Measurements from ENCODE around the gene MED28. TPM values are rescaled to one million over a fixed set of nuclear protein-coding genes. Genes with fewer than 3 reads are reported as not detected.

MED28 gene
- total RNA-seq, 1 donor, result 11.4 TPM

DNA sequence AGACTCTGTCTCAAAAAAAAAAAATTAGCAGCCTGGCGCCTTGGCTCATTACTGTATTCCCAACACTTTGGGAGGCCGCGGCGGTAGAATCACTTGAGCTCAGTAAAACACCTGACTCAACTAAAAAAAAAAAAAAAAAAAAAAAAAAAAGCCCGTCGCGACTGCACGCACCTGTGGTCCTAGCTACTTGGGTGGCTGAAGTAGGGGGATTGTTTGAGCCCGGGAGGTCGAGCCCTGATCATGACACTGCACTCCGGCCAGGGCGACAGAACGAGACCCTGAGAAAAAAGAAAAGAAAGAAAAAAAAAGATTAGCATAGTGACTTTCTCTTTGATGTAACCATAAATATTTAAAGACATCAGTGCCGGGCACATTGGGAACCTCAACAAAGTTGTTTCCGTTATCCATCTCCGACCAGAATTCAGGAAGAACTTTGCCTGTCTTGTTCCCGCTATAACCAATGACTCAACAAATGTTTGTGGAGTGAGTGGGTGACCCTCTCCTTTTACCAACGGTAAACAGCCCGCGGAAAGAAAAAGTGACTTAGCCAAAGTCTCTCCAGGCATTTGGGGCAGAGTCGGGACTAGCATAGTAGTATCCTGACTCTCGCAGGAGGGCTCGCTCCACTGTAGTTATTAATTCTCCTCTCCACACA lies 553 bp upstream of the MED28 start:
- peak overlapping the region; percentile 98 for H3K4me3 ChIP-seq (ENCODE audit: low read depth, low read length)
- TF ChIP-seq, protein P1, sequence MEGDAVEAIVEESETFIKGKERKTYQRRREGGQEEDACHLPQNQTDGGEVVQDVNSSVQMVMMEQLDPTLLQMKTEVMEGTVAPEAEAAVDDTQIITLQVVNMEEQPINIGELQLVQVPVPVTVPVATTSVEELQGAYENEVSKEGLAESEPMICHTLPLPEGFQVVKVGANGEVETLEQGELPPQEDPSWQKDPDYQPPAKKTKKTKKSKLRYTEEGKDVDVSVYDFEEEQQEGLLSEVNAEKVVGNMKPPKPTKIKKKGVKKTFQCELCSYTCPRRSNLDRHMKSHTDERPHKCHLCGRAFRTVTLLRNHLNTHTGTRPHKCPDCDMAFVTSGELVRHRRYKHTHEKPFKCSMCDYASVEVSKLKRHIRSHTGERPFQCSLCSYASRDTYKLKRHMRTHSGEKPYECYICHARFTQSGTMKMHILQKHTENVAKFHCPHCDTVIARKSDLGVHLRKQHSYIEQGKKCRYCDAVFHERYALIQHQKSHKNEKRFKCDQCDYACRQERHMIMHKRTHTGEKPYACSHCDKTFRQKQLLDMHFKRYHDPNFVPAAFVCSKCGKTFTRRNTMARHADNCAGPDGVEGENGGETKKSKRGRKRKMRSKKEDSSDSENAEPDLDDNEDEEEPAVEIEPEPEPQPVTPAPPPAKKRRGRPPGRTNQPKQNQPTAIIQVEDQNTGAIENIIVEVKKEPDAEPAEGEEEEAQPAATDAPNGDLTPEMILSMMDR (IDR thresholded peaks at IDR 0.05; ENCODE audit: insufficient read depth, low read length), result no peak
- DNase-seq (ENCODE audit: low read depth), result no peak

DNA sequence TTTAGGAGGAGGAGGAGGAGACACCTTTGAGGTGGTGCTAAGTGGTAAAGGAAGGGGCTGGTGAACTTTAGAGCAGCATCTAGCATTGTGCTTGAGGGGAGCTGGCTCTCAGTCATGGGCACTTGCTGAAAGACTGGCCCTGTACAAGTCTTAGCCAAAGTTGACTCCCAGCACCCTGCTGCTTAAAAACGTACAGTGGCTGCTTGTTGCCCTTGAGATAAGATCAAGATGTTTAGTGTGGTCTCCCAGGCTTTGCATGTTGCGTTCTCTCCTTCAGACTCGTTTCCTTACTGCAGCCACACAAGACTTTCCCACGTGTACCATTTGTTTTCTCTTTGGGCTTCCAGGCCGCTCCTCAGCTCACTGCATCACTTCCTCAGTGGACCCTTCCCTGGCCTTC lies 1.8 kb downstream of the MED28 start:
- TF ChIP-seq, protein P1 (IDR thresholded peaks at IDR 0.05; ENCODE audit: insufficient read depth, low read length), result no peak
- no peak for DNase-seq (ENCODE audit: low read depth)
- H3K4me3 ChIP-seq (ENCODE audit: low read depth, low read length), result peak overlapping the region; percentile 37

DNA sequence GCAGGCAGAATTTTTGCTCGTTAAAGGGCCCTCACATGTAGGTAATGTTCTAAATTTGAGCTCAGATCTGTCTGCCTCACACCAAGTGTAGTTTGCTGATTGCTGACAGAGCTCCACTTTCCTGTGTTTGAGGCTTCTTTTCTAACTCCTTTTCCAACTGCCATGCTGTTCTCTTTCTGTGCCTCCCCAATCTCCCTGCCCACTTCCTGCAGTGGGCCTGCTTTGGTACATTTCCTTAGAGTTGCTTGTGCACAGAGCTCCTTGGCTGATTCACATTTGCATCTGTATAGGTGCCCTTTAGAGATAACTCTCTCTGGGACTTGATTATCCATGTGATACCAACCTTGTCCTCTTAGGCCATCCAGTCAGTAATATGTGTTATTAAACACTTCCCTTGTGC lies 4.5 kb downstream of the MED28 start:
- TF ChIP-seq, protein P1 (IDR thresholded peaks at IDR 0.05; ENCODE audit: insufficient read depth, low read length), result no peak
- DNase-seq (ENCODE audit: low read depth), result no peak
- no peak overlapping the region for H3K4me3 ChIP-seq (ENCODE audit: low read depth, low read length)

DNA sequence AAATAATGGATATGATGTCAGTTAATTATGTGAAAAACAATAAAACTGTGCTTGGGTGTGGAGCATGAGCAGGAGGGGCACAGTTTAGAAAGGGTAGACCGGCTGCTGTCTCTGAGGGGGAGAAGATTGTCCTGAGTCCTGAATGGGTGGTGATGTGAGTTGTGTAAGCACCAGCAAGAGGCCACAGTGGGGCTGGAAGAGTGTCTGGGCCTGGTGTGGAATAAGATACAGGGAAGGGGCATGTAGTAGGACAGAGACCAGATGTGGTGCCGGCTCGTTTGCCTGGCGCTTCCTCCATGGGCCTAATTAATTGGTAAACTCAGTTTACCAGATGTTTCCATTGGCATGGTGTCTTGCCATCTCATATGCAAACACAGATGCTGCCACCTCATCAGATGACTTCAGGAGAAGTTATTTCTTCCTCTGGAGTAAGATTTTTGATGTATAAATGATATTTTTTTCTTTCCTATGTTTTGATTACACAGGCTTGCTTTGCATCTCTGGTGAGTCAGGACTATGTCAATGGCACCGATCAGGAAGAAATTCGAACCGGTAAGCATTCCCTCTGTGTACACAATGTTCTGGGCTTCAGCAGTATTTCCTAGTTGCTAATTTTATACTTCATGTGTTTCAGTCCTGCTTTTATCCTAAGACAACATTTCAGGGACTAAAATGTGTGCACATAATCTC lies 5.1 kb downstream of the MED28 start:
- no peak for DNase-seq (ENCODE audit: low read depth)

DNA sequence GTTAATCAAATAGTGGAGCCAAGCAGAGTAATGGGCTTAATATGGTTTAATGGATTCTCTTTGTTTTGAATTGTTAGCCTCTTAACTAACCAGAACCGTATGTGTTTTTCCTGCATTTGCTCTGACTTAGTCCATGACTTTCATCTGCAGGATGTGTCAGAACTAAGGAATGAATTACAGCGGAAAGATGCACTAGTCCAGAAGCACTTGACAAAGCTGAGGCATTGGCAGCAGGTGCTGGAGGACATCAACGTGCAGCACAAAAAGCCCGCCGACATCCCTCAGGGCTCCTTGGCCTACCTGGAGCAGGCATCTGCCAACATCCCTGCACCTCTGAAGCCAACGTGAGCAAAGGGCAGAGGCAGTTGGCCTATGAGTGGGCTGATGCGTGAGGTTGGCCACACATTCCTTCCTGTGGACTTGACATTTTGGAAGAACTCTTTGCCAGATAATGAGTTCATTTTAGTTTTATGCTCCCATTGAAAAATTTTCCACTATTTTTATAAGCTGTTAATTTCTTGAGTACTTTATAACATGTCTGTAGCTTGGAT lies 9.1 kb downstream of the MED28 start:
- no peak for DNase-seq (ENCODE audit: low read depth)
- TF ChIP-seq, protein P1 (IDR thresholded peaks at IDR 0.05; ENCODE audit: insufficient read depth, low read length), result no peak
- no peak overlapping the region for H3K4me3 ChIP-seq (ENCODE audit: low read depth, low read length)

More for the DNA sequence above, 5.1 kb downstream of the MED28 start:
- no peak overlapping the region for H3K4me3 ChIP-seq (ENCODE audit: low read depth, low read length)
- TF ChIP-seq, protein P1 (IDR thresholded peaks at IDR 0.05; ENCODE audit: insufficient read depth, low read length), result no peak

DNA sequence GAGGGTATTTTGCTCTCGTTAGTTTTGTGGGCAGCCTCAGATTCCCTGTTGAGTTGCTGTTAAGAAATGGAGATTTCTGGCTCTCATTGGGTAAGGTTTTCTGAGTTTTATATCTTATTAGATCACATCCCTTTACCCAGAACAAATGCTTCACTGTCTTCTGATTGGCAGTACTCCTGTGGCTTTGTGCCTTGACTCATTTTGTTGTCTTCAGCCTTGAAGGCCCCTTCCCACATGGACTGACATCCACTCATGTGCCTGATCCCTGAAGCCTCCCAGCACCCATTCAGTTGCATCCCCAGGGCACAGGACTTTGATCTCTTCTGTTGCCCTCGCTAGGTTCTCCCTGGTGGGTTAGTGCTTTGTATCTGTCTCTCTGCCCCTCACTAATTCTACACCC lies 10.4 kb downstream of the MED28 start:
- TF ChIP-seq, protein P1 (IDR thresholded peaks at IDR 0.05; ENCODE audit: insufficient read depth, low read length), result no peak
- no peak for DNase-seq (ENCODE audit: low read depth)
- H3K4me3 ChIP-seq (ENCODE audit: low read depth, low read length), result no peak overlapping the region

All from fibroblast of the aortic adventitia (primary cell).